NCI-H510A treated with DMSO at 0.1 percent for 48 hours (cell line): ENCODE results near the gene COPS7A.
A peak's percentile ranks its signal among the peaks of the same experiment; 100 is the strongest.

Experiments used
- DNase-seq: peaks from one replicate; lab custom pipeline; 2025; lab: John Stamatoyannopoulos, UW

COPS7A gene

GRCh38 chr12:6751767-6752166 is 27.9 kb downstream of the COPS7A start:
- no peak for DNase-seq

DNA sequence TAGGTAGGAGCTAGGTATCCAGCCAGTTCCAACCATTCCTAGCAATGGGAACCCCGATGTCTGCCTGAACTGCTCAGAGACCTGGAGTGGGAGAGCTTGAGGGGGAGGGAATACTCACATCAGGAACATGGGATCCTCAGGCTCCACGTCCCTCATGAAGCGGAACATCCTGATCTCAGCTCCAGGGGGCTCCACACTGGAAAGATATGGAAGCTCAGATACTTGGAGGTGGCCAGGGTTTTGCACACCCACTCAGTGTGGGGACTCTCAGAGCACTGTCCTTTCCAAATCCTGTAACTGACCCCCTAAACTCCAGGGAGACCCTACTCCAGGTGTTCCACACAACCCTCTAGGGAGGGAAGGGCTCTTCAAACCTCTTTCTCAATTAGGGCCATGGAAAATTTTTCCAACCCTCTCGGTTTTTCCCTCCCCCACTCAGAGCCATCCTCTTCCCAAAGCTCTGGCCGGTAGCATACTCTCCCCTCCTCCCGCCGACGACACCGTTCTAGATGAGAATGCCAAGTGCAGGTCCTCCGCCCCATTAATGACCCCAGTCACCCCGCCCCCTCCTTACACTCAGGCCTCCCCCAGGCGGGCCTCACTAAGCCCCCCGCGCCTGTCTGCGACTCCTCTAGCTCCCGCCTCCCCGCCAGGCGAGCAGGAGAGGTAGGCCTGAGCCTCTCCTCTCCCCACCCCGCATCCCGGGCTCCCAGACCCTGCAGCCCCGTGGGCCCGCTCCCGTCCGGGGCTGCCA is 28.5 kb downstream of the COPS7A start:
- DNase-seq, result no peak

- peak; percentile 89 for DNase-seq
These were observed 29.3 kb downstream of the COPS7A start, which contains the start of gene MLF2 for GRCh38 chr12:6752921-6753771. Gene MLF2, minus strand, starts transcription at chr12:6753141. Its CDS starts 807 bp downstream, at chr12:6752334.

DNA sequence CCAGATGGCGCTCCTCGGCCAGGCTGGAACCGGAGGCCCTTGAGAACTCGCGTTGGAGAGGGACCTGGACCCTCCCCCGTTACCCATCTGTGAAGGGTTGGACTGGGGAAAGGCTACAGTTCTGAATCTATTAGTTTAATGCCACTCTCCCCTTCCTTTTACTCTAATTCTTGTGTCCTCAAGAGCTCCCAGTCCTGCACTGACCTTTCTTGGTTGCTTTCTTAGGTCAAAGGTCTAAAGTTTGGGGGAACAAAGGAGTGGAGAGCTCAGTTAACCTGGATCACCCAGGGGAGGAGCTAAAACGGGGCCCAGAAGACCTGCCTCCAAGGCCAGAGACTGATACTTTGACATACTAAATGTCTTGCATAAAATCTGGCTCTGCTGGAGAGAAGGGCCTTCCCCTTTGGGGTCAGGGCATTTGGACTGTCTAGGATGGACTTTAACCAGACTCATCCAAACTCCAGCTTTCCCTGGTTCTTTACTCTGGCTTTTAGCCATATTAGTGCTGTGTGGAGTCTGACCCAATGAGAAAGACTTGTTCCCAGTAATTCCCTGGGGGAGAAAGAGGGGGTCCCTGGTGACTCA is 30.0 kb downstream of the COPS7A start:
- no peak for DNase-seq

DNA sequence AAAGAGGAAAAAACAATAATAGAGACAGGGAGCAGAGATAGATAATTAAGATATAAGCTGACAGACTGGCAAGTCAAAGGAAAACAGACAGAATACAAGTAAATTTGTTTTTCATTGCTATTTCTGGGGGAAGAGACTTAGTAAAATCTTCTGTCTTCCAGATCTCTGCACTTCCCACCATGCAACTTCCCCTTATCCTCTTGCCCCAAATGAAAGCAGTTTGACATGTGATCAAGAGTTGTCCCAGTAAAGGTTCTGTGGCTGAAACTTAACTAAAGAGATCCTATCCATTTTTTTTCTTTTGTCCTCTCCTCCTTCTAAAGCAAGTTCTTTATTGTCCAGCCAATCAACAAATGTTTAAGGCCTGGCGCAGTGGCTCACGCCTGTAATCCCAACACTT is 30.6 kb downstream of the COPS7A start:
- DNase-seq, result no peak

- no peak for DNase-seq
These were observed 33.3 kb downstream of the COPS7A start for GRCh38 chr12:6757028-6757690.

DNA sequence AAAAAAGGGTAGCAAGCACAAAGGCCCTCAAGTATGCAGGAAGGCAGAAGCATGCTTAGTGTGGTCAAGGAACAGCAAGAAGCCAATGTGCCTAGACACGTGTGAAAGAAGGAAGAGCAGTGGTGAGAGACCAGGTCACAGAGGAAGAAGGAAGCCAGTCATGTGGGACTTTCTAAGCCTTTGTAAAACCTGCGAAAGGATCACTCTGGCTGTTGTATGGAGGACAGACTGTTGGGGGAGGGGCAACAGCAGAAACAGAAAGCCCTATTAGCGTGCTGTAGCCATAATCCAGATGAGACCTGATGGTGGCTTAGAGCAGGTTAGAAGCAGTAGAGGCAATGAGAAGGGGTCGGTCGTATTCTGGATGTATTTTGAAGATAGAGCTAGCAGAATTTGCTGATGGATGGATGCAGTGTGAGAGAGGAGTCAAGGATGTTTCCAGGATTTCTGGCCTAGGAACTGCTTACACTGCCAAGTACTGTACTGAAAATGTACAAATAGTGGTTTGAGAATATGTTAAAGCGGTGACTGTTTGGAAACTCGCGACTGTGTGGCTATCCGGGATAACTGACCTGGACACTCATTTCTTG is 34.8 kb downstream of the COPS7A start:
- no peak for DNase-seq

DNA sequence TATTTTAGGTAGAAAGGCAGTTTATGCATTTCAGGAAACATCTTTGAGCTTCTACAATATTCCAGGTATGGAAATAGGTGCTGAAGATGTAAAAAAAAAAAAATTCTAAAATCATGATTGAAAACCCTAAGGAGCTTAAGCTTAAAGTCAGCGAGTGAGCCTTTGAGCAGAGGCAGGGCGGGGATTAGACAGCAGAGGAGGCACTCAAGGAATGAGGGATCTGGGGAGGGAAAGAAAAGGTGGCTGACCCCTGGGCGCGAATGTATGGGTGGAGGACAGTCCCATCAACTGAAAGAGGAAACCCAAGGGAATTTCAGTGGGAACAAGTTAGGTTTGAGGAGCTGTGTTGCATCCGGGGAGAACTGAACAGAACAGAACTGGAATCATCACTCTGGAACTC is 35.9 kb downstream of the COPS7A start:
- no peak for DNase-seq

GRCh38 chr12:6763380-6763779 is 39.5 kb downstream of the COPS7A start:
- DNase-seq, result peak; percentile 39

GRCh38 chr12:6764011-6764828 is 40.4 kb downstream of the COPS7A start:
- peak; percentile 94 for DNase-seq

DNA sequence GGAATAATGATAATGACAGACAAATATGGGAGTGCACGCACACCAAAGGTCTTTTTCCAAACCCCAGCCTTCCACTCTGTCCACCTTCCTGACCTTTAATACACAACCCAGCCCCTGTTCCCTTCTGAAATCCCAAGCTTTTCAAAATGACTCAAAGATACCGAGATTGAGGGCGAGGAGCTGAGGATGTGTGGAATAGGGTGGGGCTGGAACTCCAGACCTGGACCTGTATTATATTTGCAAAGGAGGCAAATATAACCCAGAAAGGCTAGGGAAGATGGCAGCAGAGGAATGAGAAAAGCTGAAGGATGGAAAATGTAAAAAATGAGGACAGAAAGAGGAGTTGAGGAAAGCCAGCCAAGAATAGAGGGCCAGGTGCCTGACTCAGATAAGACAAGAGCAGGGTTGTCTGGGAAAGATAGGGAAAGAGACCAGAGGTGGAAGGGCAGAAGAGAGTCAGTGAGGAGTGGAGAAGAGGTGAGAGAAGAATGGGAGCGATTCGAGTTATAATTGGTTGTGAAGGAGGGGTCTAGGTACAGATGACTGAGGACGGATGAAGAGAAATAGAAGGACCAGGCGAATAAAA is 41.3 kb downstream of the COPS7A start:
- DNase-seq, result peak; percentile 55

- peak; percentile 75 for DNase-seq
These were observed 42.1 kb downstream of the COPS7A start, which contains the start of gene PTMS for GRCh38 chr12:6765634-6766581. Gene PTMS, plus strand, starts transcription at chr12:6766363. Its CDS starts 343 bp downstream, at chr12:6766706.

DNA sequence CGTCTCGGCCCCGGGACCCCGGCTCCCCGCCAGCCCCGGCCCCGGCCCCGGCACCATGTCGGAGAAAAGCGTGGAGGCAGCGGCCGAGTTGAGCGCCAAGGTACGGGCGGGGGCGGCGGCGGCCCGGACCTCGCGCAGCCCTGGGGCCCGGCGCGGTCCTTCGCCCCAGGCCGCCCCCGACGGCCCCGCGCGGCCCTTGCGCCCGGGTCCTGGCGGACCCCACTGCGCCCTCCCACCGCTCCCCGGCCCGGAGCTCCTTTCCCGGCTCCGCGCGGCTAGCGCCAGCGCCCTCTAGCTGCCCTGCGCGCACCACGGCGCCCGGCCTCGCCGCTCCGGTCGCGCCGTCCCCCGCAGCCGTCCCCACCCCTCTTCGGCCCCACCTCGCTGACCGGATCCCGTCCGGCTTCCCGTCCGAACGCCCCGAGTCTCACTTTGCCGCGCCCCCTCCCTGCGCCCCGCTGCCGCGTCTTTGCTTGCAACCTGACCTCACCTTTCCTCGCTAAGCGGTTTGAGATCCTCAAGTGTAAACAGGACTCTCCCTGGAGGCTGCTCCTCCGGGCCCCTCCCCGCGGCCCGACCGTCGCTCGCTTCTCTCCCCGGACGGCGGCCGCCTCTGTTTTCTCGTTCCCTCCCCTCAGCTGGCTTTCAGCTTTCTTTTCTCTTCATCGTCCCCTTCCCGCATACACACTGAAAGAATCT is 43.0 kb downstream of the COPS7A start:
- peak; percentile 17 for DNase-seq

DNA sequence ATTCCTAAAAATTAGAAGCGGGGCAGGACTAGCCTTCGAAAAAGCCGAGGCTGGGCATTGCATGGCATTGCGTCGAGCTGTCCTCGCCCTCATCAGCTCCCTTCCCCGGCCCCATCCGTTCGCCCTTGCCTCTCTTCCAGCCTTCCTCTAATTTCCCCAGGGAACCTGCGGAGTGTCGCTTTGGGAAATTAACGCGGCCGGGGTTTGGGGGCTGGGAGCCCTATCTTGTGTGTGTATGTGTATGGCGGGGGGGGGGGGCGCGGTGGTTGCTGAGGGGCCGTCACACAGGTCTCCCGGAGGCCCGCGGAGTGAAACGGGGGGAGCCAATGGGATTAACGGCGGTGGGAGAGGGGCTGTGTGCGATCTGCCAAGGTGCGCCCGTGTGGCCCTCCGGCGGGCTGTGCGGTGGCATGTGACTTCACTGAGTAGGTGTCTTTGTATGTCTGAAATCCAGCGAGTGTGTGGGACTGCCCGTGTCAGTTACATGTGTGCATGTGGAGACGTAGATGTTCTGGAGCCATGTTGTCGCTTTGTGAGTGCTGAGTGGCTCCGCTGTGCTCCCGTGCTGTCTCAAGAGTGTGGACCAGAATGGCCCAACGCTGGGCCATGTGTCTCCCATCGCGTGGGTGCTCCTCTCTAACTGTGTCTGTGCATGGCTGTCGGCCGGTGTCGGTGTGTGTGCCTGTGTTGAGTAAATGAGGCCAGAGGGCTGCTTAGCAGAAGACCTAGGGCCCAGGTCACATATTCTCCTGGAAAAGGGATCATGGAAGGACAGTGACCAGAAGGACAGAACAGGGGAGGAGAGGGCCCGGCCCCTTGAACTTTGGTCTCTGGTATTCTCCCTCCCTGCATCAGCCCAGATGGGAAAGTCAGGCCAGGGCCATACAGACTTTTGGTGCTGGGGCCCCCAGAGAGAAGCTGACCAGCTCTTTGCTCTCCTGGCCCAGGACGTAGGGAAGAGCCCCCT is 43.8 kb downstream of the COPS7A start:
- DNase-seq, result no peak

GRCh38 chr12:6768437-6768914 is 44.6 kb downstream of the COPS7A start:
- DNase-seq, result no peak

- peak; percentile 30 for DNase-seq
These were observed 45.1 kb downstream of the COPS7A start for GRCh38 chr12:6768990-6769389.

GRCh38 chr12:6769666-6770065 is 45.8 kb downstream of the COPS7A start:
- DNase-seq, result no peak
